GM10266 (cell line): ENCODE measurements around the gene DNAJC4.

Source experiments
- DNase-seq: peaks from one replicate; pipeline ENCODE4 v3.0.0; 2012; ENCODE audit errors: extremely low spot score
- CTCF ChIP-seq: IDR thresholded peaks from 2 replicates; pipeline ENCODE4 v1.5.1; 2012; ENCODE audit warnings: mild to moderate bottlenecking, low read depth; ENCODE audit not compliant: control insufficient read depth, insufficient read depth; ENCODE audit errors: missing control alignments

DNAJC4 gene

DNA sequence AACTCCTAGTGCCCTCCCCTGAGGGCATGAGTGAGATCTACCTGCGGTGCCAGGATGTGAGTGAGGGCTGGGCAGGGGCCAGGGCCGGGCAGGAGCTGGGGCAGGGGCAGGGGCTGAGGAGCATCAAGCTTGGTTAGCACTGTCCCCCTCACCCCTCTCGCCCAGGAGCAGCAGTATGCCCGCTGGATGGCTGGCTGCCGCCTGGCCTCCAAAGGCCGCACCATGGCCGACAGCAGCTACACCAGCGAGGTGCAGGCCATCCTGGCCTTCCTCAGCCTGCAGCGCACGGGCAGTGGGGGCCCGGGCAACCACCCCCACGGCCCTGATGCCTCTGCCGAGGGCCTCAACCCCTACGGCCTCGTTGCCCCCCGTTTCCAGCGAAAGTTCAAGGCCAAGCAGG, 10.1 kb upstream of the DNAJC4 start:
- no peak for TF ChIP-seq CTCF
- no peak for DNase-seq

DNA sequence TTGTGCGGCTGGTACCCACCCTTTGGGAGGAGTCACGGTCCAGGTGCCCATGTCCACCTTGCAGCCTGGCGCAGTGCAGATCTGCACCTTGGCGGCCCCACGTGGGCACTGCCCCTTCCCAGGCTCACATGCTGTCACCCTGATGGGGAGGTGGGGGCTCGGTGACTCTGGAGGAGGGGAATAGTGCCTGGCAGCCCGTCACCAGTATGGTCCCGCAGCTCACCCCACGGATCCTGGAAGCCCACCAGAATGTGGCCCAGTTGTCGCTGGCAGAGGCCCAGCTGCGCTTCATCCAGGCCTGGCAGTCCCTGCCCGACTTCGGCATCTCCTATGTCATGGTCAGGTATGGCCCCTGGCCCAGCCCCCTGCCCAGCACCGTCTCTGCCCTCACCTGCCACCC, 9.6 kb upstream of the DNAJC4 start:
- no peak for TF ChIP-seq CTCF

GRCh38 chr11:64222651-64223000, 7.7 kb upstream of the DNAJC4 start:
- no peak for TF ChIP-seq CTCF
- DNase-seq: no peak

More for the DNA sequence above, 9.6 kb upstream of the DNAJC4 start:
- no peak for DNase-seq

- DNase-seq: no peak
- TF ChIP-seq CTCF: no peak
Observed at GRCh38 chr11:64223001-64223651, 7.2 kb upstream of the DNAJC4 start.

DNA sequence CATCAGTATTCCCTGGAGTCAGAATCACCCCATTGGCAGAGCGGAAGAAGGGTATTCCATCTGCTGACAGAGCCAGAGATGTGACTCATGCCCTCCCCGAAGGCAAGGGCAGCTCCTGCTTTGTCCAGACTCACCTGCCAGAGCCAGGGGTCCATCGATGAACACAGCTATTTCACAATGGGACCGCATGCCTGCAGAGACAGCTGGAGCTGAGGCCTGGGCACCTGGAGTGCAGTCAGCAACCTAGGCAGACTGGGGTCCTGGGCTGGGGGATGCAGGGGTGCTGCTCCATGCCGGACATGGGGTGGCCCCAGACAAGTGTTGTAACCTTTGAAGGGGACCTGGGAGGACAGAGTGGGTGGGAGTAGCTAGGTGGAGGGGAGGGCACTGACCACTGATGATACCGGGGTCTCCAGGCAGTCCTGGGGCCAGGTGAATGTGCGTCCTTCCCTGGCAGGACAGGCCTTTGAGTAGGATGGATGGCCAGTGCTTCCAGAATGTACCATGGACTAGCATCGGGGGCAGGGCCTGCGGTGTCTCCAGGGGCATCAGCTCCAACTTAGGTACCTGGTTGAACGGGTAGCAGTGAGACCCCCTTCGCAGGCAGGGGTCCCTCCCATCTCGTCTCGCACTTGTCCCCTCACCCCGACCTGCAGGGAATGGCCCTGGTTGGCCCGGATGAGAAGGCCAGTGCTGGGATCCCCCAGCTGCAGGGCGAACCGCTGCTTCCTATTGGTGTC, 6.0 kb upstream of the DNAJC4 start:
- TF ChIP-seq CTCF: no peak
- DNase-seq: no peak

DNA sequence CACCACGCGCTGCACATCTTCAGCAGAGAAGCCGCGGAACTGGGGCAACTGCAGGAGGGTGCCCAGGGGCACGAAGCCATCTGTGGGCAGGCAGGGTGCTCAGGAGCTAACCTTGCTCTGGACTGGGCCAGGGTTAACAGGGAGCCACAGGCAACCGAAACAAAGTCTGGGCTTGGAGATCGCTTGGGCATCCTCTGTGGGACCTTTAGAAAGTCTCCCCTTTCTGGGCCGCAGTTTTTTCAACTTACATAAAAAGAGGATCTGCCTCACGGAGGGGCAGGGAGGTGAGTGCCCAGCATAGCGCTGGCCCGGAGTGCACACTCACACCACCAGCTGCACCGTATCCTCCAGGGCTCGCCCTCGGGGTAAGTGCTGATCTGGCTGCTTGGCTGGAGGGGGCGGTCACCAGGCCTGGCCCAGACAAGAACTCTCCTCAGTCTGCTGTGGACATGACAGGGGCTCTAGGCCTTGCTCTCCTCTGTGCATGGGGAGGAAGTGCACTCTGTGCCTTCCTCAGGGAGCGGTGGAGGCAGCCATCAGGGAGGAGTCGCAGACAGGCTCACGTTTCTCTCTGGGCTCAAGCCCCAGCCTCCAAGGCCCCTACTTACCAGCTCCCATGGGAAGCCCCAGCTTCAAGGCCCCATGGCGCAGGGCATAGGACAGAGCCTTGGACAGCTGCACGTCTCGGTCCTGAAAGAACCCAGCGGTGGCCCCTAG, 5.3 kb upstream of the DNAJC4 start:
- DNase-seq: no peak
- TF ChIP-seq CTCF: no peak
